ENCODE measurements around the gene BOC.

Gene BOC

GRCh38 chr3:113269661-113270060 lies 58.3 kb downstream of the BOC start:
- DNase-seq (ENCODE audit: low spot score): no peak

GRCh38 chr3:113270068-113270467 lies 58.7 kb downstream of the BOC start:
- no peak for DNase-seq (ENCODE audit: low spot score)

GRCh38 chr3:113270786-113271185 lies 59.4 kb downstream of the BOC start:
- DNase-seq (ENCODE audit: low spot score): no peak

GRCh38 chr3:113271189-113271588 lies 59.8 kb downstream of the BOC start:
- no peak for DNase-seq (ENCODE audit: low spot score)

- no peak for DNase-seq (ENCODE audit: low spot score)
These were observed 60.4 kb downstream of the BOC start for GRCh38 chr3:113271594-113272384.

- no peak for DNase-seq (ENCODE audit: low spot score)
These were observed 61.0 kb downstream of the BOC start for GRCh38 chr3:113272385-113272779.

- no peak for DNase-seq (ENCODE audit: low spot score)
These were observed 61.7 kb downstream of the BOC start for GRCh38 chr3:113273011-113273410.

- DNase-seq (ENCODE audit: low spot score): no peak
These were observed 62.4 kb downstream of the BOC start for GRCh38 chr3:113273604-113274378.

GRCh38 chr3:113274425-113275257 lies 63.3 kb downstream of the BOC start:
- DNase-seq (ENCODE audit: low spot score): no peak

- no peak for DNase-seq (ENCODE audit: low spot score)
These were observed 63.9 kb downstream of the BOC start for GRCh38 chr3:113275258-113275556.

- DNase-seq (ENCODE audit: low spot score): no peak
These were observed 64.2 kb downstream of the BOC start for GRCh38 chr3:113275583-113275928.

- DNase-seq (ENCODE audit: low spot score): no peak
These were observed 64.8 kb downstream of the BOC start for GRCh38 chr3:113275929-113276750.

- DNase-seq (ENCODE audit: low spot score): no peak
These were observed 65.4 kb downstream of the BOC start for GRCh38 chr3:113276751-113277080.

GRCh38 chr3:113277414-113277813 lies 66.1 kb downstream of the BOC start:
- DNase-seq (ENCODE audit: low spot score): no peak

GRCh38 chr3:113277941-113278598 lies 66.7 kb downstream of the BOC start:
- DNase-seq (ENCODE audit: low spot score): no peak

- DNase-seq (ENCODE audit: low spot score): no peak
These were observed 67.2 kb downstream of the BOC start for GRCh38 chr3:113278599-113278955.

- no peak for DNase-seq (ENCODE audit: low spot score)
These were observed 68.3 kb downstream of the BOC start for GRCh38 chr3:113279686-113280085.

GRCh38 chr3:113283306-113283705 lies 71.9 kb downstream of the BOC start:
- no peak for DNase-seq (ENCODE audit: low spot score)

- DNase-seq (ENCODE audit: low spot score): no peak
These were observed 73.2 kb downstream of the BOC start for GRCh38 chr3:113284453-113285050.

GRCh38 chr3:113285226-113285625 lies 73.9 kb downstream of the BOC start:
- no peak for DNase-seq (ENCODE audit: low spot score)

GRCh38 chr3:113285741-113286140 lies 74.4 kb downstream of the BOC start:
- no peak for DNase-seq (ENCODE audit: low spot score)
